COLO829 (cell line): ENCODE data around the gene SNX9.
"Not testable (repeated sequence)": the region's sequence is repeated elsewhere in the genome, so short reads cannot be mapped to it uniquely, and the experiment has no call there.

Experiments used
- DNase-seq: peaks from one replicate; pipeline ENCODE4 v3.0.0; 2012; ENCODE audit warnings: low spot score

The SNX9 gene

GRCh38 chr6:157927011-157927410, 104.0 kb downstream of the SNX9 start:
- no peak for DNase-seq

DNA sequence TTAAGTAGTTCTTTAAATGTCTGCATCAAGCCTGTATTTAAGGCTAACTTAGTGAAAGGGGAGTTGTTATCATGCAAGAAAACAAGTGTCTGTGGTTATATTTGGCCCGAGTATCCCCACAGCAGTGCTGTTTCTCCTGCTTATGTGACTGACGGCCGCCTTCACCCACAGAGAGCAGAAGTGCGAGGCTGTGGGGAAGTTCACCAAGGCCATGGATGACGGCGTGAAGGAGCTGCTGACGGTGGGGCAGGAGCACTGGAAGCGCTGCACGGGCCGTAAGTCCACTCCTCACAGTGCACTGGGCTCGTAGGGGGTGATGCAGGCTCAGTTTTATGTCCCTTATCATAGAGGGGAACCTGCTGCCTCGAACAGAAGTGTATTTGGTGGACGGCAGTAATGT, 105.4 kb downstream of the SNX9 start:
- DNase-seq: no peak

DNA sequence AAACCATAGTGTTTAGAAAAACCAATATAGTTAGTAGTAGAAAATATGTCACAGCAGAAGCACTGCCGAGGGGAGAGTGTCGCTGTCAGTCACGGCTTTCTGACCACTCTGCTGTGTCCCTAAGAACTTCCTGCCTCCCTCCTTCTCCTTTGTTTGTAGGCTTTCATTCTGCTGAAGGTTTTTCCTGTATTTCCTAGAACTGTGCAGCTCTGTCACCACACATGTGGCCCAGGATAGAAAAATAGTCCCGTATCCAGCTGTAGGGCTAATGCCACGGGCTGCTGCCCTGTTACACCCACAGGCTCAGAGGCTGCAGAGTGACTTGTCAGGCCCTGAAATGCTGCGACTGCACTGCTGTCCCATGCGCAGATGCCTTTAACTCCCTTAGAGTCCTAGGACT, 106.0 kb downstream of the SNX9 start:
- no peak for DNase-seq

- DNase-seq: no peak
Measured at GRCh38 chr6:157929765-157930319, 106.8 kb downstream of the SNX9 start.

- no peak for DNase-seq
Measured at GRCh38 chr6:157935786-157936185, 112.7 kb downstream of the SNX9 start.

GRCh38 chr6:157937318-157937717, 114.3 kb downstream of the SNX9 start:
- no peak for DNase-seq

DNA sequence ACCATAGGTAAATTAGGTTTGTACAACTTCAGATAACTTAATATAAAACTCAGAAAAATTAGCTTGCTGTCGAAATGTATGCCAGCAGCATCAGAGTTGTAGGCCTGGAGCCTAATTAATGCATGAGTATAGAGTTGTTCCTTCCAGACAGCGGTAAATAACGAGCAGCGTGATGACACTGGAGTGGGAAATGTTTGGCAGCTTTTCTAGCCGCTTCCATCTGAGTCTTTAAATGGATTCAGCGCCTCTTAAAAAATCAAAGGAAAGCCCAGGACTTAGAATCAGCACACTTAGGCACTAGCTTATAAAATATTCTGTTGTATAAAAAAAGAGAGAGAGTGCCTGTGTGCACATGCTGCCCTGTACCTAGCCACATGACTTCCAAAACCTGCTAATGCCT, 114.9 kb downstream of the SNX9 start:
- DNase-seq: no peak

- not testable (repeated sequence) for DNase-seq
Measured at GRCh38 chr6:157940375-157941036, 117.5 kb downstream of the SNX9 start.

GRCh38 chr6:157941101-157941863, 118.2 kb downstream of the SNX9 start:
- no peak for DNase-seq

GRCh38 chr6:157942351-157942750, 119.3 kb downstream of the SNX9 start:
- DNase-seq: no peak

DNA sequence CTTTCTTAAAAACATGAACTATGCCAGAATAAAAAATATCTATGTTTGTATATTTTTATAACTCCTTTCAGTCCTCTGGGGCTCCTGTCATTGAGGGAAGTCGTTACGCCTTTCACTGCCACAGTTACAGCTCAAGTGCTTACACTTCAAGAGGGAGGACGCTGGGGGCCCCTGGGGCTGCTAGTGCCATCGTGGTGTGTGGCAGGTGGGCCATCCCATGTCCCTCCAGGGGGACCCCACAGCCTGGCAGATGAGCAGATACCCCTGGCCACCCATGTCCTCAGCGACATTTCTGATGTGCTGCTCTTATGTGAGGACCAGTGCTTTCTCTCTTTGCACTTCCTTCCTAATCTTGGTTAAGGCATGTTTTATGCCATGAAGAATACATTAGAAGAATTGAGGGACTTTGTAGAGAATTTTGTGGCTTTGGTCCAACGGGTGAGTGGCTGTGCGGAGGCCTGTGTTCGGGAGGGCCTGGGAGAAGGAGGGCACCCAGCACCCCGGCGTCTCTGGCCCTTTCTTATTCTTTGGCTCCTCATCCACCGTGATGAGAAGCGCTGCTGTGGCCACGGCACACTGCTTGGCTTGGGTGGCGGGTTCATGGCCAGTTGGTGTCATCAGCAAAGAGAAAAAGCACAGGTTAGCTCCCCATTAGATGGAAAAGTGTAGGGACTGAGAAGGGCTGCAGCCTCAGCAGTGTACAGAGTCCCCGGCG, 120.4 kb downstream of the SNX9 start:
- no peak for DNase-seq

DNA sequence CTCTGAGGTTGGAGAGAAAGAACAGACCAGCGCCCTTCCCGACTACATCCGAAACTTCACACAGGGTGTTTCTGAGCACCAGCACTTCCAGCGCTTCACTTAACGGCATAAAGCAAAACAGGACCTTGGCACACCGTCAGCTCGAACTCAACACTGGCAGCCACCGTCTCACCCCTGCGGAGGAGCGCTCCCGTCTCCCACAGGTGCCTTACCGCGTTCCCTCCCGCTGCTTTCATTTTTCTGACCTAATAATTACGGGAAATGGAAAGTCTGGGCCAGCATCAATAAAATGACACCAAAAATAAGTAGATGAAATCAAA, 120.9 kb downstream of the SNX9 start:
- DNase-seq: no peak

DNA sequence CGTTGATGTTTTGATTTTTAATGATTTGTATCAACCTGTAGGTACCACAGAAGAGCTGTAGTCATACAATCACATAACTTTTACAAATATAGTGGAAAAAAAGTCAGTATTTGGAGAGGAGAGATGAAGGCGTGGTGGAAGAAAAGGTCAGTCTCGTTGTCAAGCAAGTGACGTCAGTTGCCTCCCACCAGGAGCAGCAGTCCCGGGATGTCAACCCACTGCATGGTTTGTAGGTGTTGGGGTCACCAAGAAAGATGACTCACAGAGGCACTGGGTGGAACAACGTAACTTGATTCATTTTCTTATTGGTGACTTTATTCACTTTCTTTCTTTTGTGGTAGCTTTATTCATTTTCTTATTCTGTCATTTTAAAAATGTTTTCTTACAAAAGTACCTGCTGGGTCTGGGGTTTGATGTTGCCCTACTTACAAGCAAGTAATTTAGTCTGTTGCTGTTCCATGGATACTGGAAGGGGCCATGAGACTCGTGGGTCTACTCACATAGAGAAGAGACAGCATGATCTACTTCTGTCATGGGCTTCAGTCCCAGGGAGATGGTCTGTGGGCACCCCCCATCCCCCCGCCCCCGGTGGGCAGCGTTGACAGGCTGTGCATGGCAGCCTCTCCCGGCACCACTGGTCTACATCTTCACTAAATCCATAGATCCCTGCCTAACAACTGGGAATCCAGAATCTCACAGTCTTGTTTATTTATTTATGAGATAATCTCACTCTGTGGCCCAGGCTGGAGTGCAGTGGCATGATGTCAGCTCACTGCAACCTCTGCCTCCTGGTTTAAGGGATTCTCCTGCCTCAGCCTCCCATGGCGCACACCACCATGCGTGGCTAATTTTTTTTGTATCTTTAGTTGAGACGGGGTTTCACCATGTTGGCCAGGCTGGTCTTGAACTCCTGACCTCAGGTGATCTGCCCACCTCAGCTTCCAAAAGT, 122.2 kb downstream of the SNX9 start:
- no peak for DNase-seq

DNA sequence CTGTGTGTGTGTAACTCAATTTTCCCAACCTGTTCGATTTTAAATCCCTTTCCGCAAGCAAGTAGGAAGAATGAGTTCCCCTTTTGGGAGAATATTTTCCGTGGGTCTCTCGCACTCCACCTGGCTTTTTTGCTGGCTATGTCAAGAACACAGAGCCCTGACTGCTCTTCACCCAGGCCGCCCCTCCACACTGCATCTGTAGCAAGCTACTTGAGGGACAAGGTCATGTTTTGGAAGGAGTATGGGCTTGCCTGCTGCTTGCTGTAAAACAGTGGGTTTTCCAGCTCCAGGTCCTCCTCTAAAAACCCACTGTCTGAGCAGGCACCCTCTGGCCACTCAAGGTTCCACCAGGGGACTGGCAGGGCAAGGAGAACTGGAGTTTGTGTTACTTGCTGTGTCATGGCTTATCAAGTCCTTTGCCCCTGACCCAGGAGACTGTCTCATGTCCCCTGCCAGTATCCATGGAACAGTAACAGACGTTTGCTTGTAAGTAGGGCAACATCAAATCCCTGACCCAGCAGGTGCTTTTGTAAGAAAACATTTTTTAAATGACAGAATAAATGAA, 123.1 kb downstream of the SNX9 start:
- DNase-seq: no peak

- DNase-seq: peak; percentile 13
Measured at GRCh38 chr6:157946865-157947532, 124.0 kb downstream of the SNX9 start.

GRCh38 chr6:157950899-157951298, 127.9 kb downstream of the SNX9 start:
- DNase-seq: not testable (repeated sequence)

GRCh38 chr6:157951828-157952227, 128.8 kb downstream of the SNX9 start:
- DNase-seq: no peak

DNA sequence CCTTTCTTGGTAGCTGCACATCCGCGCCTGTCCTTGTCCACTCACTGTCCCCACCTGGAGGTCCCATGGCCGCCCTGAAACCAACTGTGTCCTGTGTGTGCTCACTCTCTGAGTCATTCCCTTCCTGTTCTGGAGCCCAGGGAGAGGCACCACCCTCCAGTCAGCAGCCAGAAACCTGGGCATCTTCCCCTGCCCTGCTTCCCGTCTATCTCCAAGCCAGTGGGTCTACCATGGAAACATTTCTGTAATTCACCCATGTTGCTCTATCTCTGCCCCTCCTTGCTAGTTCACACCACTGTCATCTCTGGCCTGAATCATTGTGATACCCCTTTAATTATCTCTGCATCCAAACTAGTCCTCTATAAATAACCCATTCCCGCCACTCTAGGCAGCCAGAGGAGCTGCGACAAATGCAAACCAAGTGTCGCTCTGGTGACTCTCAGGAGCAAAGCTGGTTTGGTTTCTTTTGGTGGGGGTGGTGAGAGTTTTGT, 129.9 kb downstream of the SNX9 start:
- DNase-seq: no peak

DNA sequence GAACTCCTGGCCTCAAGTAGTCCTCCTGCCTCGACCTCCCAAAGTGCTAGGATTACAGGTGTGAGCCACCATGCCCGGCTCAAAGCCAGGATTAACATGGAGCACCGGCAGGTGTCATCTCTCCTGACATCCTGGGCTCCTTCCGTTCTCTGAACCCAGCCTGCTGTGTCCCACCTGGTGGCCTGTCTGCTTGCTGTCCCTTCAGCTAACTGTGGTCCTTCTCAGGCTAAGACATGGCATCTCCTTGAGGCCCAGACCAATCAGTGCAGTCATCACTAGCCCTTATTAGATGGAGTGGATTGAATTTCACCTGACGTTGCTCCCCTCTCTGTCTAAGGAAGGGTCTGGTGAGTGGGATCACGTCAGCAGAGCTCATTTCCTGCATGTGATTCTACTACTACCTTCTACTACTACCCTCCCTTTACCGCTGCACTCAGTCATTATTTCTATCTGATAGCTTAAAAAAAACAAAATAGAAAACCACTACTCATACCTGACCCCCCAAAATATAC, 130.6 kb downstream of the SNX9 start:
- no peak for DNase-seq
